HEK293 (cell line): ENCODE data around the gene ITPR2.

ENCODE experiments used
- KLF10 ChIP-seq: fragments of 450-650 bp; IDR thresholded peaks from 2 replicates; pipeline ENCODE4 v1.5.1; 2018; ENCODE audit warnings: missing biosample characterization, mild to moderate bottlenecking, missing genetic modification characterization
- SALL2 ChIP-seq: fragments of 450-650 bp; formaldehyde crosslinking; IDR thresholded peaks from 2 replicates; pipeline ENCODE4 v1.5.0; 2017; ENCODE audit warnings: missing biosample characterization, mild to moderate bottlenecking, missing genetic modification characterization, borderline replicate concordance
- ZNF175 ChIP-seq: fragments of 450-650 bp; formaldehyde crosslinking; IDR thresholded peaks from 2 replicates; pipeline ENCODE4 v1.5.1; 2016; ENCODE audit warnings: missing biosample characterization, missing genetic modification characterization
- ZNF521 ChIP-seq: fragments of 450-650 bp; formaldehyde crosslinking; IDR thresholded peaks from 2 replicates; pipeline ENCODE4 v1.5.1; 2017; ENCODE audit warnings: missing biosample characterization, mild to moderate bottlenecking, missing genetic modification characterization
- TF ChIP-seq, protein P1 (sequence below): fragments of 450-650 bp; formaldehyde crosslinking; IDR thresholded peaks from 2 replicates; pipeline ENCODE4 v1.5.1; 2016; ENCODE audit warnings: missing biosample characterization, missing genetic modification characterization
- TF ChIP-seq, protein P2 (sequence below): fragments of 450-650 bp; formaldehyde crosslinking; IDR thresholded peaks from 2 replicates; pipeline ENCODE4 v1.5.1; 2016; ENCODE audit warnings: missing biosample characterization, missing genetic modification characterization

DNA sequence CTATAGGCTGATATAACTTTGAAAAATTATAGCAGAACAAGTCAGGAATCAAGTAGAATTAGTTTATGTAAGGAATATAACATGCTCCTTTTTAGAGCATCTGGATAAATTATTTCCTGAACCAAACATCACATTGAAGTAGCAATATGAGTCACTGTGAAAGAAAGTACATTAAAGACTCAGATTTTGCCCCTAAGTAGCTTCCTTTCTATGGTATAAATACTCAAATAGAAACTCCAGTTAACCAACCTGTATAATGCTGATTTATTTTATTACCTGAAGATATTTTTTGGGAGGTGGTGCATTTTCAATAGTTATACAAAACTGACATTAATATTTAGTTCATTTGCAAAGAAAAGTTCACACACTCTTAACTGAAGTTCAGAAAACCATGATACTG lies 312.1 kb downstream of the ITPR2 start:
- TF ChIP-seq KLF10 (tag by site-specific recombination), result no peak
- TF ChIP-seq ZNF521 (tag by site-specific recombination), result no peak
- TF ChIP-seq SALL2 (tag by site-specific recombination), result no peak
- TF ChIP-seq, protein P1, sequence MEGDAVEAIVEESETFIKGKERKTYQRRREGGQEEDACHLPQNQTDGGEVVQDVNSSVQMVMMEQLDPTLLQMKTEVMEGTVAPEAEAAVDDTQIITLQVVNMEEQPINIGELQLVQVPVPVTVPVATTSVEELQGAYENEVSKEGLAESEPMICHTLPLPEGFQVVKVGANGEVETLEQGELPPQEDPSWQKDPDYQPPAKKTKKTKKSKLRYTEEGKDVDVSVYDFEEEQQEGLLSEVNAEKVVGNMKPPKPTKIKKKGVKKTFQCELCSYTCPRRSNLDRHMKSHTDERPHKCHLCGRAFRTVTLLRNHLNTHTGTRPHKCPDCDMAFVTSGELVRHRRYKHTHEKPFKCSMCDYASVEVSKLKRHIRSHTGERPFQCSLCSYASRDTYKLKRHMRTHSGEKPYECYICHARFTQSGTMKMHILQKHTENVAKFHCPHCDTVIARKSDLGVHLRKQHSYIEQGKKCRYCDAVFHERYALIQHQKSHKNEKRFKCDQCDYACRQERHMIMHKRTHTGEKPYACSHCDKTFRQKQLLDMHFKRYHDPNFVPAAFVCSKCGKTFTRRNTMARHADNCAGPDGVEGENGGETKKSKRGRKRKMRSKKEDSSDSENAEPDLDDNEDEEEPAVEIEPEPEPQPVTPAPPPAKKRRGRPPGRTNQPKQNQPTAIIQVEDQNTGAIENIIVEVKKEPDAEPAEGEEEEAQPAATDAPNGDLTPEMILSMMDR (tag by site-specific recombination), result no peak
- TF ChIP-seq, protein P2, sequence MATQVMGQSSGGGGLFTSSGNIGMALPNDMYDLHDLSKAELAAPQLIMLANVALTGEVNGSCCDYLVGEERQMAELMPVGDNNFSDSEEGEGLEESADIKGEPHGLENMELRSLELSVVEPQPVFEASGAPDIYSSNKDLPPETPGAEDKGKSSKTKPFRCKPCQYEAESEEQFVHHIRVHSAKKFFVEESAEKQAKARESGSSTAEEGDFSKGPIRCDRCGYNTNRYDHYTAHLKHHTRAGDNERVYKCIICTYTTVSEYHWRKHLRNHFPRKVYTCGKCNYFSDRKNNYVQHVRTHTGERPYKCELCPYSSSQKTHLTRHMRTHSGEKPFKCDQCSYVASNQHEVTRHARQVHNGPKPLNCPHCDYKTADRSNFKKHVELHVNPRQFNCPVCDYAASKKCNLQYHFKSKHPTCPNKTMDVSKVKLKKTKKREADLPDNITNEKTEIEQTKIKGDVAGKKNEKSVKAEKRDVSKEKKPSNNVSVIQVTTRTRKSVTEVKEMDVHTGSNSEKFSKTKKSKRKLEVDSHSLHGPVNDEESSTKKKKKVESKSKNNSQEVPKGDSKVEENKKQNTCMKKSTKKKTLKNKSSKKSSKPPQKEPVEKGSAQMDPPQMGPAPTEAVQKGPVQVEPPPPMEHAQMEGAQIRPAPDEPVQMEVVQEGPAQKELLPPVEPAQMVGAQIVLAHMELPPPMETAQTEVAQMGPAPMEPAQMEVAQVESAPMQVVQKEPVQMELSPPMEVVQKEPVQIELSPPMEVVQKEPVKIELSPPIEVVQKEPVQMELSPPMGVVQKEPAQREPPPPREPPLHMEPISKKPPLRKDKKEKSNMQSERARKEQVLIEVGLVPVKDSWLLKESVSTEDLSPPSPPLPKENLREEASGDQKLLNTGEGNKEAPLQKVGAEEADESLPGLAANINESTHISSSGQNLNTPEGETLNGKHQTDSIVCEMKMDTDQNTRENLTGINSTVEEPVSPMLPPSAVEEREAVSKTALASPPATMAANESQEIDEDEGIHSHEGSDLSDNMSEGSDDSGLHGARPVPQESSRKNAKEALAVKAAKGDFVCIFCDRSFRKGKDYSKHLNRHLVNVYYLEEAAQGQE (tag by site-specific recombination), result no peak
- TF ChIP-seq ZNF175 (tag by site-specific recombination), result no peak
